Neuronal stem cell (in vitro differentiated cells): ENCODE measurements around the gene ARID4B.

Source experiments
- DNase-seq: peaks from one replicate; pipeline ENCODE4 v3.0.0-alpha.2; 2013; ENCODE audit warnings: low spot score
- H2AFZ ChIP-seq: one replicate; pipeline ENCODE4 v1.6.1; 2013; ENCODE audit warnings: mild to moderate bottlenecking, low read length, inconsistent platforms
- H2AK5ac ChIP-seq: 2 replicates; pipeline ENCODE4 v1.6.1; 2013; ENCODE audit warnings: low read depth, mild to moderate bottlenecking, inconsistent platforms, low read length, moderate library complexity, mixed read lengths
- H2BK120ac ChIP-seq: 2 replicates; pipeline ENCODE4 v1.6.1; 2013; ENCODE audit warnings: low read depth, mild to moderate bottlenecking, inconsistent platforms, low read length, moderate library complexity, mixed read lengths
- H2BK12ac ChIP-seq: one replicate; pipeline ENCODE4 v1.6.1; 2013; ENCODE audit warnings: low read length, inconsistent platforms
- H2BK15ac ChIP-seq: 2 replicates; pipeline ENCODE4 v1.6.1; 2013; ENCODE audit warnings: mild to moderate bottlenecking, low read length, inconsistent platforms, mixed read lengths
- H2BK5ac ChIP-seq: one replicate; pipeline ENCODE4 v1.6.1; 2013; ENCODE audit warnings: inconsistent platforms, mild to moderate bottlenecking, low read length, moderate library complexity
- H3K14ac ChIP-seq: one replicate; pipeline ENCODE4 v1.6.1; 2013; ENCODE audit warnings: low read length, inconsistent platforms
- H3K18ac ChIP-seq: 2 replicates; pipeline ENCODE4 v1.6.1; 2013; ENCODE audit warnings: low read length, inconsistent platforms
- H3K23ac ChIP-seq: 2 replicates; pipeline ENCODE4 v1.6.1; 2013; ENCODE audit warnings: low read depth, mild to moderate bottlenecking, mixed read lengths, low read length, inconsistent platforms; ENCODE audit not compliant: poor library complexity
- H3K27ac ChIP-seq: replicated peaks from 3 replicates; pipeline ENCODE4 v1.5.1; 2013; ENCODE audit warnings: low read length, inconsistent platforms
- H3K27me3 ChIP-seq, 3 experiments: 2 replicates each; pipeline ENCODE4 v1.6.1; 2013; ENCODE audit warnings: low read length in 3 of 3, mild to moderate bottlenecking in 2 of 3, inconsistent platforms in 1 of 3, low read depth in 1 of 3, mixed read lengths in 1 of 3, moderate library complexity in 1 of 3; ENCODE audit not compliant: control insufficient read depth in 3 of 3, insufficient read depth in 3 of 3
- H3K36me3 ChIP-seq, 2 donors: replicated peaks in 1 of 2; 2 replicates each; pipeline ENCODE4 v1.6.1; 2013; ENCODE audit warnings: low read length in 2 of 2; ENCODE audit not compliant: control insufficient read depth in 2 of 2, insufficient read depth in 2 of 2
- H3K4ac ChIP-seq: 2 replicates; pipeline ENCODE4 v1.6.1; 2013; ENCODE audit warnings: inconsistent platforms, mild to moderate bottlenecking, low read length, moderate library complexity
- H3K4me1 ChIP-seq, 2 donors: 1 replicate in 1 of 2; 2 replicates in 1 of 2; pipeline ENCODE4 v1.6.1; 2013; ENCODE audit warnings: low read length in 2 of 2, low read depth in 1 of 2; ENCODE audit not compliant: control insufficient read depth in 2 of 2, insufficient read depth in 1 of 2
- H3K4me2 ChIP-seq: one replicate; pipeline ENCODE4 v1.6.1; 2013; ENCODE audit warnings: mild to moderate bottlenecking, low read length, inconsistent platforms; ENCODE audit not compliant: insufficient read depth, poor library complexity, severe bottlenecking
- H3K4me3 ChIP-seq, 2 donors: 2 replicates each; pipeline ENCODE4 v1.5.1; 2013; ENCODE audit warnings: low read length in 2 of 2, mild to moderate bottlenecking in 2 of 2, inconsistent platforms in 1 of 2, moderate library complexity in 1 of 2
- H3K79me1 ChIP-seq: one replicate; pipeline ENCODE4 v1.6.1; 2013; ENCODE audit warnings: low read depth, mild to moderate bottlenecking, inconsistent platforms, low read length, moderate library complexity
- H3K9ac ChIP-seq: one replicate; pipeline ENCODE4 v1.6.1; 2013; ENCODE audit warnings: mild to moderate bottlenecking, low read depth, low read length, inconsistent platforms; ENCODE audit not compliant: poor library complexity
- H3K9me3 ChIP-seq, 2 donors: replicated peaks in 1 of 2; 2 replicates each; pipeline versions ENCODE3 to v1.6.1; 2013; ENCODE audit warnings: low read length in 2 of 2, mild to moderate bottlenecking in 2 of 2, inconsistent platforms in 1 of 2, low read depth in 1 of 2, mixed read lengths in 1 of 2, moderate library complexity in 1 of 2; ENCODE audit not compliant: control insufficient read depth in 2 of 2, insufficient read depth in 1 of 2
- H4K8ac ChIP-seq: one replicate; pipeline ENCODE4 v1.6.1; 2013; ENCODE audit warnings: low read depth, mild to moderate bottlenecking, inconsistent platforms, low read length, moderate library complexity
- H4K91ac ChIP-seq: one replicate; pipeline ENCODE4 v1.6.1; 2013; ENCODE audit warnings: low read length, low read depth, mild to moderate bottlenecking, inconsistent platforms; ENCODE audit not compliant: poor library complexity
- WGBS, 2 donors: extraction: QIAGEN DNeasy Blood & Tissue Kit; methylation state at CpG; one replicate each; pipeline ENCODE4 v1.1.7; 2013; ENCODE audit warnings: missing lambda C conversion rate in 2 of 2, mixed read lengths in 1 of 2; ENCODE audit not compliant: insufficient read length in 2 of 2, insufficient replicate concordance in 1 of 2; ENCODE audit errors: extremely low coverage in 2 of 2; 5-methylcytosine and 5-hydroxymethylcytosine counted together

ARID4B gene

DNA sequence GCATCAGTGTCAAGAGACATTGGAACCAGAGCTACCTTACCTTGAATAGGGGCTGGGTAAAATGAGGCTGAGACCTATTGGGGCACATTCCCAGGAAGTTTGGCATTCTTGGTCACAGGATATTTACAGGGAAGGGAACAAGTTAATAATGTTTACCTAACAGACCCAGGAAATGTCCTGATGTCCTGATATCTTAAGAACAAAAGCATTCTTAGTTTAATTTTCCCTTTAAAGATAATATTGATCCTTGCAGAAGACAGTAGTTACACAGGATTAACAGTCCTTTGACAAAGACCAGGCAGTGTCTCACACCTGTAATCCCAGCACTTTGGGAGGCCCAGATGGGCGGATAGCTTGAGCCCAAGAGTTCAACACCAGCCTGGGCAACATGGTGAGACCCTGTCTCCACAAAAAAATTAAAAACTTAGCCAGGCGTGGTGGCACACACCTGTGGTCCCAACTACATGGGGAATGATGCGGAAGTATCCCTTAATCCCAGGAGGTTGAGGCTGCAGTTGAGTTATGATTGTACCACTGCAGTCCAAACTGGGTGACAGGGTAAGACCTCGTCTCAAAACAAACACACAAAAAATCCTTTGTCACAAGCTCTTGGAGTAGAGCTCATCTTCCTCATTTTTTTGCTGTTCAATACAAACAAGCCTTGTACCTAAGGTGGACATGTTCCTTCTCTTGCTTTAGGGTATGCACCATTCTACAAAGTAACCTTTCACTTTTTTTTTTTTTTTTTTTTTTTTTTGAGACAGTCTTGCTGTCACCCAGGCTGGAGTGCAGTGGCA lies 198.0 kb downstream of the ARID4B start:
- H3K79me1 ChIP-seq = peaks cover 4% of the 10 kb centered on the region
- no peak overlapping the region for H2AFZ ChIP-seq
- H3K18ac ChIP-seq = no peak overlapping the region
- H3K9ac ChIP-seq = no peak overlapping the region
- no peak overlapping the region for H2BK12ac ChIP-seq
- no peak overlapping the region for H3K4me2 ChIP-seq
- H2BK15ac ChIP-seq = no peak overlapping the region
- no peak overlapping the region for H4K91ac ChIP-seq
- DNase-seq = no peak
- H3K27ac ChIP-seq = no peak overlapping the region
- no peak overlapping the region for H3K14ac ChIP-seq
- H2AK5ac ChIP-seq = no peak overlapping the region
- peaks cover 0 to 2% of the 10 kb centered on the region in 2 donors for H3K9me3 ChIP-seq
- WGBS, 2 donors = no CpG with 5 or more reads among the region's 4 CpGs
- no peaks in the 10 kb centered on the region for H3K27me3 ChIP-seq
- H2BK5ac ChIP-seq = no peak overlapping the region
- H4K8ac ChIP-seq = no peak overlapping the region
- no peak overlapping the region for H3K4me3 ChIP-seq
- H3K23ac ChIP-seq = no peak overlapping the region
- peaks cover 4 to 60% of the 10 kb centered on the region in 2 donors for H3K36me3 ChIP-seq
- H3K4me1 ChIP-seq = peaks cover 0 to 8% of the 10 kb centered on the region in 2 donors
- H2BK120ac ChIP-seq = no peak overlapping the region
- no peak overlapping the region for H3K4ac ChIP-seq

DNA sequence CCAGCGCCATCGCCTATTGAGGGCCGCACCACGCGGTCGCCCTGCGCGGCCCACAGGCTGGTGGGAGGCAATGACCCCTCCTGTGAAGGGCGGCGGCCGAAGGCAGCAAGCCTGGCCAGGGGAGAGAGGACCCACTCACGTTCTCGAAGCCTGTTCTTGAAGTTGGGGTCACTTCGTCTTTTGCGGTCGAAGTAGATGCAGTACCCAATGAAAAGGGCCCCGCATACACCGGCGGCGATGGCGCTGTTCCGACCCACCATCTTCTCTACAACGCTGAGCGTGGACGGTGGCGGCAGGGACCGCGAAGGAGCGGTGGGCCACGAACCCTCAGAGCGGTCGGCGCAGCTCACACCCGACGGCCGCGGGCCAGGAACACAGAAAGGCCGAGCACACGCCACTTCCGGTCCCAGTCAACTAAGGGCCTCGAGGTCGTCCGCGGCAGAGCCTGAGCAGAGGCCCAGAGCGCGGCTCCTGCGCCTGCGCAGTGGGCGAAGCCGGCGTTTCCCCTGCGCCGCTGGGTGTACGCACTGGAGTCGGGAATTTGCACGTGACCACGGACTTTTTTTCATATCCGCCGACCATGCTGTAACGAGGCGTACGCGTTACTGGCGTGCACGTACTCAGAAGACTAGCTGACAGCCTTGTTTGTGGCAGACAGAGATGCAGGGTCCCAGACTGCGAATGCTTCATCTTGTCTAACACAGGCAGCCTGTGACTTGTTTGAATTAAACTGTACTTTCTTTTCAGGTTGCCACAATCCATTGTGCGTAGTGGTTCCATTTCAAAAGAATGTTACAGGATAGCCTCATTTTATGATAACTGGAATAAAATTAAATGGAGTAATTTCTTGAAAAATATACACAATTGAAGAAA lies 199.3 kb downstream of the ARID4B start, which contains the start of gene TOMM20:
Gene TOMM20, minus strand, starts transcription at position 382 of the 873 bp plus-strand sequence. Its CDS starts 122 bp downstream, at position 260.
- Histone ChIP-seq H2AK5ac (peak within 1 kb of the TSS; percentile 76), H4K8ac (no peak within 1 kb of the TSS), H2AFZ (peak within 1 kb of the TSS; percentile 85), H3K4ac (peak within 1 kb of the TSS; percentile 61), H2BK120ac (no peak within 1 kb of the TSS), H3K18ac (peak within 1 kb of the TSS; percentile 98), H3K79me1 (peaks cover 4% of the 10 kb centered on the region), H3K4me3 (peak within 1 kb of the TSS; percentile 80 to 94), H3K9ac (peak within 1 kb of the TSS; percentile 99), H3K14ac (peak within 1 kb of the TSS; percentile 100), H3K27ac (peak within 1 kb of the TSS; percentile 77), H2BK15ac (no peak within 1 kb of the TSS), H2BK12ac (no peak within 1 kb of the TSS), H3K36me3 (peaks cover 5 to 63% of the 10 kb centered on the region in 2 donors), H3K23ac (peak within 1 kb of the TSS; percentile 100), H3K27me3 (no peaks in the 10 kb centered on the region), H4K91ac (peak within 1 kb of the TSS; percentile 100), H3K4me1 (peaks cover 0 to 8% of the 10 kb centered on the region in 2 donors), H2BK5ac (peak within 1 kb of the TSS; percentile 96), H3K9me3 (peaks cover 0 to 2% of the 10 kb centered on the region in 2 donors), H3K4me2 (peak within 1 kb of the TSS; percentile 72)
- peak; percentile 95 for DNase-seq
- WGBS, 2 donors = no CpG with 5 or more reads among the region's 67 CpGs

DNA sequence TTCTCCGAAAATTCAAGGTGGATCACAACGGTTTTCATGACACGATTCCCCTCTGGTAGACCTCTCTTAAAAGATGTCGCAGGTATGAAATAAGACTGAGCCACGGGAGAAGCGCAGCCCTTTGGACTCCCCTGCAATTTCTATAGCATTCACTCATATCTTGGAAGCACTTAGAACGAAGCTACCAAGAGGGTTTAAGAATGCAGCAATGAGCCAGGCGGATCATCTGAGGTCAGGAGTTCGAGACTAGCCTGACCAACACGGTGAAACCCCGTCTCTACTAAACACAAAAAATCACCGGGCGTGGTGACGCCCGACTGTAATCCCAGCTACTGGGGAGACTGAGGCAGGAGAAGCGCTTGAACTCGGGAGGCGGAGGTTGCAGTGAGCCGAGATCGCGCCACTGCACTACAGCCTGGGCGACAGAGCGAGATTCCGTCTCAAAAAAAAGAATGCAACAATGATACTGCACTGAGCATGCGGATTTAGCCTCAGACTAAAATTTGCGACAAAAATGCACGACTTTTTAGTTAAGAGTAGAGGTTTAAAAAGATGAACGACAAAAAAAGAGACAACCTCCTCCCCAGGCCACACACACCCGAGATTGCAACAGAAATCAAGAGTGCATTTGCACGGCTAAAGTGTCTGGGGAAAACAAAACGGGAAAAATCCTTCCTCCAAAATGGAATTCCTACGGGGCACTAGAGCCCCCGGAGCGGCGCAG lies 200.1 kb downstream of the ARID4B start:
- Histone ChIP-seq H4K91ac (peak overlapping the region; percentile 100), H3K4me1 (peaks cover 0 to 8% of the 10 kb centered on the region in 2 donors), H3K36me3 (peaks cover 5 to 60% of the 10 kb centered on the region in 2 donors), H2BK12ac (no peak overlapping the region), H3K27ac (peak overlapping the region; percentile 77), H2BK120ac (no peak overlapping the region), H3K4me2 (peak overlapping the region; percentile 72), H2AK5ac (peak overlapping the region; percentile 76), H2BK15ac (no peak overlapping the region), H3K4me3 (peak overlapping the region; percentile 80 to 94), H4K8ac (no peak overlapping the region), H3K9ac (peak overlapping the region; percentile 99), H3K27me3 (no peaks in the 10 kb centered on the region), H3K9me3 (peaks cover 0 to 2% of the 10 kb centered on the region in 2 donors), H3K23ac (peak overlapping the region; percentile 100), H3K79me1 (peaks cover 4% of the 10 kb centered on the region), H2BK5ac (peak overlapping the region; percentile 96), H2AFZ (peak overlapping the region; percentile 70), H3K14ac (peak overlapping the region; percentile 100), H3K18ac (peak overlapping the region; percentile 98), H3K4ac (no peak overlapping the region)
- no CpG with 5 or more reads among the region's 35 CpGs for WGBS, 2 donors
- no peak for DNase-seq
